Activated T-cell treated with anti-CD3 and anti-CD28 coated beads, Interleukin-2, amount 50 U/mL, for 1 hour (primary cell): Measurements from ENCODE around the gene PRKN.
"Not testable (repeated sequence)": the region's sequence is repeated elsewhere in the genome, so short reads cannot be mapped to it uniquely, and the experiment has no call there.

Experiments
- DNase-seq: peaks from one replicate; pipeline ENCODE4 v3.0.0-alpha.2; 2020

The PRKN gene

GRCh38 chr6:161924516-161925116 lies 803.0 kb downstream of the PRKN start:
- no peak for DNase-seq

DNA sequence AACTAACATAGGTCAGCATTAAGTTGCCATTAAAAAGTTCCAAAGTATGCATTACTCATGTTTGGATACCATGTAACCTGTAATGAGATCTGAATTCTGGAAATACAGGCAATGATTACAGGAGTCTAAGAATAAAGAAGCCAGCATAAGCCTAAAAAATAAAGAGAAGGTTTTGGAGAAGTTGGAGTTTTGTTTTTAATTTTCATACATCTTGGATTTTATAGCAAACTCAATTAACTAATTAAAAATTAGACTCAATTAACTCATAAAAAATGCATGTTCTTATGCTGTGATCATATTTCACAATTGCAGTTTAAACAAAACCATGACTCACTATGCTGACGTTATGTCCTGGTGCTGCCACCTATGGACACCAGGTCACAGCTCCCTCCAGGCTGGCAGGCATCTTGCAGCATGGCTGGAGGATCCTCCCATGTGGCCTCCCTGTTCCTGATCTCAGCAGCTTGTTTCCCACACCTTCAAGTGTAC lies 804.9 kb downstream of the PRKN start:
- no peak for DNase-seq

DNA sequence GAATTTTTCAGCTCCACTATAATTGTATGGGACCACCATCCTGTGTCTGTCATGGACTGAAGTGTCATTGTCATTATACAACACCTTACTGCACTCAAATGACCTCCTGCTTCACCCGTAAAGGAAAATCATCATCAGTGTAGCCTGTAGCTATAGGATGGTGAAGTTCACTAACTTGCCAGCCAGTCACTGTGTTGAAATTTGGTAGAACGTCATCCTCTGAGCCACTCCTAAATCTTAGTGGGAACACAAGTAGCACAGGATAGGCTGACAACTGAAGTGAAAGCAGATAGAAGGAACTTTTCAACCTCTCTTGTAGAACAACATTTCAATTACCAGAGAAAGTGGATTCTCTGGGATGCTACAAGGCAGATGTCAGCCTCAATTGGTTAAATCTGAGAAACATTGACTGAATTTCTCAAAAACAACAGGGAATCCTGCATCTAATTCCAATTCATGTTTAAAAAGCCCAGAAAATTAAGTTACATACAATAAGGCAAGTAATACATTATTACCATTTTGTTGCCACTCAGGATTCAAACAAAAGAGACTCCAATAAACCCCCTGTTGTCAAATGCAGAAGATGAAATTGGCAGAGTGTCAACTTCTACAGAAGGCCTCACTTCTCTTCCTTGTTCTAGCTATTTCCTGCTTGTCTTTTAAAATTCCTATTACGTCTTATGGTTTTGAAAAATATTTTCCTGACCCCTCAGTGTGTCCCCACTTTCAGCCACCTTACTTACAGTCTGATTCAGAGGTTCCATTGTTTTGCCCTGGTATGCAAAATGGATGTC lies 805.8 kb downstream of the PRKN start:
- no peak for DNase-seq

DNA sequence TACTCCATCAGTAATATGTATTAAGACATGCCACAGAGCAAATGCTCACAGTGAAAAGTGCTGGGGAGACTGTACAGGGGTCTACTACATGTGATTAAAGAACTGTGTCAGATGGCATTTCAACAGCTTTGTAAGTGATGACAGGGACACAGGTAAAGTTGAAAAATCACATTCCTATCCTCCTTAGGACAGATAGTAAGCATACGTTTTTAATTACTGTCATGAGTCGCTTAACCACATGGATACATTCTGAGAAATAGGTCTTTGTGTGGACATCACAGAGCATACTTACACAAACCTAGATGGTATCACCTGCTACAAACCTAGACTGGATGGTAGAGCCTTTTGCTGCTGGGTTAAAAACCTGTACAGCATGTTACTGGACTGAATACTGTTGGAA lies 807.9 kb downstream of the PRKN start:
- DNase-seq: no peak

- DNase-seq: no peak
Measured at GRCh38 chr6:161918628-161919205, 808.8 kb downstream of the PRKN start.

- DNase-seq: no peak
Measured at GRCh38 chr6:161918109-161918531, 809.4 kb downstream of the PRKN start.

DNA sequence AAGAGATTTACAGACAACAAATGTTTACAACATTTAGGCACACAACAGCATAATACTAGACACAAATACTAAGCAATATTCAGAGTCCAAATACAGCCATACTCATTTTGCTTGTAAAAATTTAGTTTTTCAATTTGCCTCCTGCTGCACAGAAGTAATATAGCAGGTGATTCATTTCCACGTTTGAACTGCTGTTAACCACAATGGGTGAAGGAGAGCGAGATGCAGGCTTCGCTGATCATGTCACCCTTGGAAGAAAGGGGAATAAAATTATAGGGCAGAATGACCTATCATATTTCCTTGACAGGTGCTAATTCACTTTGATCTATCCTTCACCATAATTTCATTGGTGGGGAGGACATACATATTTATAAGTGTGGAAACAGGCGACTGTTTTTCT lies 809.9 kb downstream of the PRKN start:
- DNase-seq: no peak

DNA sequence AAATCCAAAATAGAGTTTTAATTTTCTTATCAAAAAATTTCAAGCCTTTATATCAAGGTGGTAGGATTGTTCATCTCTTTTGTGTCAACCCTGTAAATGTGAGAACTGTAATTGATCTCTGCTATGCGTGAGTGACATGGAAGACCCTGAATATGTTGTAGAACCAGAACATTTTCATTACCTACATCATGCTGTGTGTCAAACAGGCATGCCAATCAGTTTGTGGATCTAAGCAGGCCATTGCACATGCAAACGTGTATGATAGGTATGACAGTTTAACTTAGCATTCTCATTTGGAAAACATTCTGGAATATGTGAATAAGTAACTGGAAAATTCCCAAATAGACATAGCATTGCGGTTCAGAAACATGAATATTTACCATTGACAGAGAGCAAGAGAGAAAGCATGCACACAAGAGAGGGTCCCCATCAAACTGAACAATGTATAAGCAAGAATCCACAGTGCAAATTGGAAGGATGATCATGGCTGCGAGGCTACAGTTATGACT lies 812.1 kb downstream of the PRKN start:
- no peak for DNase-seq

DNA sequence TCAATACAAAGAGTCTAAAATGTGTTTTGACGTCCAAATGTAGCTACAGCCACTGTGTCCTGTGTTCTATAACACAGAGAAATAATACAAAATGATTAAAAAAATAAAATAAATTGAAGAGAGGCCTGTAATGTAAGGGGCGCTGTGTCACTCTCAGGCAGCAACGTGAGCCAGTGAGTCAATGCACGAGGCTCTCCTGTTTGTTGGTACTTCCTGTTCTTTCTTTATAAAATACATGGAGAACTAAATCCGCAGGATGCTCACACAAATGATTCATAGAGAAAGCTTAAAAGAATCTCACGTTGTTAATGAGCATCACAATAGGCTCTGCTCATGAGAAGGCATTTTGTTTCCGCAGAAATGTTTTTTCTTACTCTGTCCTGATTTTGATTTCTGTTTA lies 818.7 kb downstream of the PRKN start:
- no peak for DNase-seq

DNA sequence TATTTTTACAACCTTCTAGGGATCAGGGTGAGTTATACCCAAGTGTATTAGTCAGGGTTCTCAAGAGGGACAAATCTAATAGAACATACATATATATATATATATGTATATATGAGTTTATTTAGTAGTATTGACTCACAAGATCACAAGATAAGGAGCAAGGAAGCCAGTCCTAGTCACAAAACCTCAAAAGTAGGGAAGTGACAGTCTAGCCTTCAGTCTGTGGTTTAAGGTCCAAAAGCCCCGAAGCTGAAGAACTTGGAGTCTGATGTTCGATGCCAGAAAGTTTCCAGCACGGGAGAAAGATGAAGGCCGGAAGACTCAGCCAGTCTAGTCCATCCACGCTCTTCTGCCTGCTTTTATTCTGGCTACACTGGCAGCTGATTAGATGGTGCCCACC lies 821.0 kb downstream of the PRKN start:
- no peak for DNase-seq

DNA sequence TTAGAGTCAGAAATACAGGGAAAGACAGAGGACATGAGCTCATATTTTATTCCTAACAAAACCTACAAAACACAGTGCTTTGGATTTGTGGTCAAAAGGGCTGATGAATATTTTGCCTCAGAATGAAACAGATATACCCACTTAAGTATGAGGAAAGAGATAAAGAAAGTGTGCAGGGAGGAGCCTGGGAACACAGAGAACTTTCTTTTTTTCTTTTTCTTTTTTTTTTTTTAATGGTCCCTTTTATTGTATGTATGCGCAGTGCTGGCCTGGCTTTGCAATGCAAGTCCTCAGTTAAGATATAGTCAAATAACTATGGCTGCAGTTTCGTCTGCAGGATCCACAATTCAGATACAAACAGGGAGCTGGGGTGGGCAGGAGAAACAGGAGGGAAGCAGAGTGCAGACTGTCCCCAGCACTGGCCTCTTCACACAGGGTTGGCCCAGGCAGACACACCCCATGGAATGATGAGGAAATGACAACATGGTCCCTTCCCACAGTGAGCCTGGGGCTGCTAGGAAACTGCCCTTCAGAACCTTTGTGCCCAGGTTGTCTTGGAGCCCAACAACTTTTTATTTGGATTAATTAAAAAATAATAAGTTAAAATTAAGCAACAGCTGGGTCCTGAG lies 823.9 kb downstream of the PRKN start:
- no peak for DNase-seq

GRCh38 chr6:161901740-161902426 lies 825.7 kb downstream of the PRKN start:
- DNase-seq: no peak

DNA sequence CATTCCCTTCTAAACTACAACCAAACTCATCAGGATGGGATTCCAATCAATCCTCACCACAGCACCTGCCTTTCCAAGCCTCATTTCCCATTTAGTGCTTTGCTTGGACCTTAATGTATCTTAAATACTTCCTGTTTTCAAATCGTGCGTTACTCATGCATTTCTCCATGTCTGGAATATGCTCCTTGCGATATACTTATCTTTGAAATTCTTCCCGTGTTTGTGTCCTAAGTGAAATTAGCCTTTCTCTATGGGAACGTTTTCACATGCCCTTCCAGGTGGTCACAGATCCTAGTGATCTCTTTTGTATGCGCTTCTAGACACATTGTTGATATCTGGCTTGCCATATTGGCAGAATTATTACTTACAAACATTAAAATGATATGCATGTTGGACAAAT lies 833.1 kb downstream of the PRKN start:
- no peak for DNase-seq

- no peak for DNase-seq
Measured at GRCh38 chr6:161891542-161891941, 836.0 kb downstream of the PRKN start.

DNA sequence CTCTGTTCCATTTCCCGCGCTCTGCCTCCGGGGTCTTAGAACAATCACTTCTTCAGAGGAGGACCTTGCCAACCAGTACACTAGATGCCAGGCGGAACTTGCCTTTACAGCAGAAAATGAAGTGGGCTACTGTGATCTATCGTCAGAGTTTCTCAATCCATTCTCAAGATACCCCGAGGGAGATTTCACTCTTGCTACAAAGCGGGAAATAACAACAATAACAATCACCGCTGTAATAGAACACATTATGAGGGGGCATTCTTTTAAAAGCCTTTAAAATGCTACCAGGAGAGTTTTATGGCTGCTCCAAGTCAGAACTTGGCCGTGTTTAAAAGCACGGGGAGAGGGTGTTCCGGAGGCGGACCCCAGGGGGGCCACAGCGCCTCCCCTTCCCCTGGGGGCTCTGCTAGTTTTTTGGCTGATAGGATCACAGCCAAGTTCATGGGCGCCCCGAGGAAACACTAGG lies 836.7 kb downstream of the PRKN start:
- DNase-seq: no peak

- DNase-seq: no peak
Measured at GRCh38 chr6:161890133-161890831, 837.3 kb downstream of the PRKN start.

DNA sequence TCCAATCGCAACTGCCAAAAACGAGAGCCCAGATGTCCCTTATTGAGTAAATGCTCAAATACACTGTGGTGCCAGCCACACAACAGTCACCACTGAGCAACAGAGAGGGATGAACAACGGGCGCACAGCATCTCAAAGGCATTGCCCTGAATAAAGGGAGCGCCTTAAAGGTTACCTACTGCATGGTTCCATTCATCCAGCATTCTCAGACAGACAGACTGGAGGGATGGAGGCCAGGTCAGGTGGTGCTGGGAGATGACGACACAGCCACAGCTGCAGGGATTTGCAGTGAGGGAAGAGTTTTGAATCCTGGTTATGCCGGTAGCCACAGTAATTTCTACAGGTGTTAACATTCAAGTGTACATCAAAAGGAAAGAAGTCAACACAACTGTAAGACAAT lies 838.2 kb downstream of the PRKN start:
- DNase-seq: no peak

DNA sequence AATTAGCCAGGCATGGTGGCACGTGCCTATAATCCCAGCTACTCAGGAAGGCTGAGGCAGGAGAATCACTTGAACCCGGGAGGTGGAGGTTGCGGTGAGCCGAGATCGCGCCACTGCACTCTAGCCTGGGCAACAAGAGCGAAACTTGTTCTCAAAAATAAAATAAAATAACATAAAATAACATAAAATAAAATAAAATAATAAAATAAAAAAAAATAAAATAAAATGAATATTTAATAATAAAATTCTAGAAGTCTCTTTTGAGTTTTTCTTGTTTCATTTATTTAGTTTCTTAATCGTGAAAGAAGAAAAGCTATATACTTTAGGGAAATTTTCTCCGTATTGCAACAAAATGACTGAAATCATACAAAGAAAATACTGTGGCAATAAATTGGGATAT lies 841.0 kb downstream of the PRKN start:
- DNase-seq: not testable (repeated sequence)

DNA sequence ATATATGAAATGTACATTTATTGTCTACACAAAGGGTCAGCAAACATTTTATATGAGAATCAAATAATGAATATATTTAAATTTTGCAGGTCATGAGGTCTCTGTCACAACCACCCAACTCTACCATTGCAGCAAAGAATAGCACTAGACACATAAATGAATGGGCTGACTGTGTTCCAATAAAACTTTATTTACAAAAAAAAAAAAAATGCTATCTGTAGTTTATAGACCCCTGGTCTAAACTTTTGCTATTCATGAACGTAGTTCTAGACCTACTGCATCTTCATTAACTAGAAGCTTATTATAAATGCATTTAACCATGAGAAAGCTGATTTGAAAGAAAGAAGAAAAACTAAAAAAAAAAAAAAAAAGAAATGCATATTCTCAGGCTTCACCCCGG lies 842.8 kb downstream of the PRKN start:
- DNase-seq: no peak

DNA sequence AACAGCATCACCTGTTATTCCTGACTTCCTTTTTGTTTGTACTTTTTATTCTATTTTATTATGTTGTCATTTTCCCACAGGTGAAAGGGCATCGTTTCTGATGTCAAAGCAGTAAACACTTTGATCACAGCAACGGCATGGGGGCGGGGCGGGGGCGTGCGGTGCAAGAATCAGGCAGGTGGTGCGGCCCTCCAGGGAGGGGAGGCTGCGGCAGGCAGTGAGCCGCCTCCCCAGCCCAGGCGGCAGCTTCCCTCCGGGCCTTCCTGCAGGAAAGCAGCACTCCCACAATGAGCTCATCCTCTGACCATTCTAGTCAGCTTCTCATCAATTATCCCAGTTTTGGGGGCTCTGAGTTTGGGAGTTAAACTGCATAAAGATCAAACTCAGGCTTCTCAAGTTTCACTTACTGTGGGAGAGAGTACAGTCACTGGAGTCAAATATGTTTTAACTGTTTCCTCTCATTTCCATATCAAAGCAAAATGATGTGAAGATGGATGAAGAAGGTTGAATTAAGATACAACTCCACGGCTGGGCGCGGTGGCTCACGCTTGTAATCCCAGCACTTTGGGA lies 845.3 kb downstream of the PRKN start:
- DNase-seq: no peak

- DNase-seq: no peak
Measured at GRCh38 chr6:161880056-161880455, 847.5 kb downstream of the PRKN start.

GRCh38 chr6:161876231-161876630 lies 851.3 kb downstream of the PRKN start:
- DNase-seq: no peak
